ENCODE results near the gene VOPP1.

The VOPP1 gene

GRCh38 chr7:55438757-55439525 lies 133.4 kb downstream of the VOPP1 start:
- no peak for FAIRE-seq

GRCh38 chr7:55438085-55438756 lies 134.1 kb downstream of the VOPP1 start:
- DNase-seq (ENCODE audit: low spot score) (no peak), FAIRE-seq (no peak)

More at GRCh38 chr7:55438757-55439525, 133.4 kb downstream of the VOPP1 start:
- no peak for DNase-seq (ENCODE audit: low spot score)

GRCh38 chr7:55437375-55437774 lies 134.9 kb downstream of the VOPP1 start:
- FAIRE-seq = no peak

GRCh38 chr7:55436457-55436856 lies 135.8 kb downstream of the VOPP1 start:
- FAIRE-seq = peak; percentile 13
- no peak for DNase-seq (ENCODE audit: low spot score)

More at GRCh38 chr7:55437375-55437774, 134.9 kb downstream of the VOPP1 start:
- no peak for DNase-seq (ENCODE audit: low spot score)

GRCh38 chr7:55435466-55435865 lies 136.8 kb downstream of the VOPP1 start:
- no peak for FAIRE-seq

GRCh38 chr7:55432939-55433784 lies 139.1 kb downstream of the VOPP1 start:
- DNase-seq (ENCODE audit: low spot score) (peak; percentile 66), FAIRE-seq (peak; percentile 37)

More at GRCh38 chr7:55435466-55435865, 136.8 kb downstream of the VOPP1 start:
- no peak for DNase-seq (ENCODE audit: low spot score)

GRCh38 chr7:55432506-55432905 lies 139.8 kb downstream of the VOPP1 start:
- FAIRE-seq (no peak), DNase-seq (ENCODE audit: low spot score) (no peak)

GRCh38 chr7:55431898-55432297 lies 140.4 kb downstream of the VOPP1 start:
- no peak for FAIRE-seq
- DNase-seq (ENCODE audit: low spot score) = no peak

- no peak for FAIRE-seq
- DNase-seq (ENCODE audit: low spot score) = no peak
Observed at GRCh38 chr7:55429835-55430499, 142.3 kb downstream of the VOPP1 start.

- no peak for FAIRE-seq
- DNase-seq (ENCODE audit: low spot score) = no peak
Observed at GRCh38 chr7:55427800-55428199, 144.5 kb downstream of the VOPP1 start.

- DNase-seq (ENCODE audit: low spot score) (no peak), FAIRE-seq (no peak)
Observed at GRCh38 chr7:55427342-55427741, 145.0 kb downstream of the VOPP1 start.

GRCh38 chr7:55426676-55427075 lies 145.6 kb downstream of the VOPP1 start:
- FAIRE-seq = no peak
- no peak for DNase-seq (ENCODE audit: low spot score)

- no peak for DNase-seq (ENCODE audit: low spot score)
- no peak for FAIRE-seq
Observed at GRCh38 chr7:55425141-55425752, 147.1 kb downstream of the VOPP1 start.

GRCh38 chr7:55423891-55424290 lies 148.4 kb downstream of the VOPP1 start:
- DNase-seq (ENCODE audit: low spot score) (no peak), FAIRE-seq (no peak)

- no peak for FAIRE-seq
Observed at GRCh38 chr7:55423277-55423711, 149.0 kb downstream of the VOPP1 start.

More at GRCh38 chr7:55423277-55423711, 149.0 kb downstream of the VOPP1 start:
- no peak for DNase-seq (ENCODE audit: low spot score)
